Esophagus squamous epithelium (tissue), 4 donors: Measurements from ENCODE around the gene SMIM38.

Source experiments
- POLR2A ChIP-seq, 4 donors: fragments of 450-650 bp; IDR thresholded peaks; one replicate each; pipeline ENCODE4 v1.6.1; 2017; ENCODE audit warnings: antibody characterized with exemption in 4 of 4, mild to moderate bottlenecking in 4 of 4, moderate library complexity in 3 of 4
- TF ChIP-seq, protein P1 (sequence below), 6 experiments: fragments of 450-650 bp in 4 of 6; fragments of 200-600 bp in 2 of 6; sonication (generic) in 2 of 6; IDR thresholded peaks; one replicate each; pipeline ENCODE4 v1.5.1; 2016 to 2019; ENCODE audit warnings: antibody characterized with exemption in 6 of 6, mild to moderate bottlenecking in 4 of 6, moderate library complexity in 4 of 6

DNA sequence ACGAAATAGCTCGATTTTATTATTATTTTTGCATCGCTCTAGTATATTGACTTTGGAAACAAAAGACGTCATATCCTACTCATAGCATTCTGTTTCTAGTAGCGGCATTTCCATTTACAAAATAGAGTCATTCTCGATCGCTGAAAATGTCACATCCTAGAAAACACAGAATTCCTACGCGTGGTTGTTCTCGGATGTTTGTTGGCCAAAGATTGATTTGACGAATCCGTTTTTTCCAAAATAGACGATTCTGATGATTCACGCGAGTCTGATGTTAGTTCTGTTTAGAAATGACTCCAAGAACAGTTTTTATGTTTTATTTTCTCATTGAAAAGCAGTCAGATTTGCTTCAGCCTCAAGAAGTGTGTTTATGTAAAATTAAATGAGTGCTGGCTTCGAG lies 47.6 kb downstream of the SMIM38 start:
- TF ChIP-seq, protein P1, sequence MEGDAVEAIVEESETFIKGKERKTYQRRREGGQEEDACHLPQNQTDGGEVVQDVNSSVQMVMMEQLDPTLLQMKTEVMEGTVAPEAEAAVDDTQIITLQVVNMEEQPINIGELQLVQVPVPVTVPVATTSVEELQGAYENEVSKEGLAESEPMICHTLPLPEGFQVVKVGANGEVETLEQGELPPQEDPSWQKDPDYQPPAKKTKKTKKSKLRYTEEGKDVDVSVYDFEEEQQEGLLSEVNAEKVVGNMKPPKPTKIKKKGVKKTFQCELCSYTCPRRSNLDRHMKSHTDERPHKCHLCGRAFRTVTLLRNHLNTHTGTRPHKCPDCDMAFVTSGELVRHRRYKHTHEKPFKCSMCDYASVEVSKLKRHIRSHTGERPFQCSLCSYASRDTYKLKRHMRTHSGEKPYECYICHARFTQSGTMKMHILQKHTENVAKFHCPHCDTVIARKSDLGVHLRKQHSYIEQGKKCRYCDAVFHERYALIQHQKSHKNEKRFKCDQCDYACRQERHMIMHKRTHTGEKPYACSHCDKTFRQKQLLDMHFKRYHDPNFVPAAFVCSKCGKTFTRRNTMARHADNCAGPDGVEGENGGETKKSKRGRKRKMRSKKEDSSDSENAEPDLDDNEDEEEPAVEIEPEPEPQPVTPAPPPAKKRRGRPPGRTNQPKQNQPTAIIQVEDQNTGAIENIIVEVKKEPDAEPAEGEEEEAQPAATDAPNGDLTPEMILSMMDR (IDR thresholded peaks at IDR 0.05): no peak
- TF ChIP-seq POLR2A (IDR thresholded peaks at IDR 0.05): no peak
